ENCODE results near the gene ZNF276.
"Not testable (repeated sequence)": the region's sequence is repeated elsewhere in the genome, so short reads cannot be mapped to it uniquely, and the experiment has no call there.

The ZNF276 gene

GRCh38 chr16:89720813-89721545, at the start of gene ZNF276, which contains the start of gene VPS9D1:
ZNF276 (plus strand) TSS chr16:89721537; CDS start chr16:89721641, 104 bp downstream.
VPS9D1 (minus strand) TSS chr16:89720898; CDS start chr16:89720861, 37 bp downstream.
- FAIRE-seq, result no peak

GRCh38 chr16:89671565-89671964, 49.8 kb upstream of the ZNF276 start:
- not testable (repeated sequence) for FAIRE-seq

GRCh38 chr16:89672177-89672941, 49.0 kb upstream of the ZNF276 start:
- no peak for FAIRE-seq

GRCh38 chr16:89678258-89678657, 43.1 kb upstream of the ZNF276 start:
- FAIRE-seq, result no peak

GRCh38 chr16:89685916-89686315, 35.4 kb upstream of the ZNF276 start:
- no peak for FAIRE-seq

GRCh38 chr16:89686520-89687091, 34.7 kb upstream of the ZNF276 start, which contains the start of gene CDK10:
CDK10 (plus strand) TSS chr16:89686689; CDS start chr16:89686711, 22 bp downstream.
- FAIRE-seq, result no peak

GRCh38 chr16:89687092-89687940, 34.0 kb upstream of the ZNF276 start:
- FAIRE-seq, result no peak

GRCh38 chr16:89688395-89688794, 32.9 kb upstream of the ZNF276 start:
- no peak for FAIRE-seq

GRCh38 chr16:89689142-89689541, 32.2 kb upstream of the ZNF276 start:
- FAIRE-seq, result no peak

GRCh38 chr16:89689621-89690020, 31.7 kb upstream of the ZNF276 start:
- not testable (repeated sequence) for FAIRE-seq

- FAIRE-seq, result no peak
Observed at GRCh38 chr16:89690392-89690901, 30.9 kb upstream of the ZNF276 start.

GRCh38 chr16:89691231-89691985, 29.9 kb upstream of the ZNF276 start:
- FAIRE-seq, result no peak

GRCh38 chr16:89691986-89692569, 29.3 kb upstream of the ZNF276 start:
- FAIRE-seq, result no peak

GRCh38 chr16:89693289-89693731, 28.0 kb upstream of the ZNF276 start:
- FAIRE-seq, result no peak

- no peak for FAIRE-seq
Observed at GRCh38 chr16:89693931-89694783, 27.2 kb upstream of the ZNF276 start.

GRCh38 chr16:89694784-89695085, 26.6 kb upstream of the ZNF276 start:
- not testable (repeated sequence) for FAIRE-seq

- FAIRE-seq, result no peak
Observed at GRCh38 chr16:89695086-89695874, 26.1 kb upstream of the ZNF276 start.

GRCh38 chr16:89695875-89696669, 25.3 kb upstream of the ZNF276 start:
- no peak for FAIRE-seq

Measured in colon (tissue), 2 donors.